ENCODE measurements around the gene CALCR. TPM values are rescaled to one million over a fixed set of nuclear protein-coding genes. Genes with fewer than 3 reads are reported as not detected.

Gene CALCR
- polyA plus RNA-seq, 2 of the 4 experiments (the other 2 are of a cell fraction), result 0.06 TPM; not detected in 1

GRCh38 chr7:93382362-93382761 is 192.2 kb downstream of the CALCR start:
- TF ChIP-seq, protein P1, sequence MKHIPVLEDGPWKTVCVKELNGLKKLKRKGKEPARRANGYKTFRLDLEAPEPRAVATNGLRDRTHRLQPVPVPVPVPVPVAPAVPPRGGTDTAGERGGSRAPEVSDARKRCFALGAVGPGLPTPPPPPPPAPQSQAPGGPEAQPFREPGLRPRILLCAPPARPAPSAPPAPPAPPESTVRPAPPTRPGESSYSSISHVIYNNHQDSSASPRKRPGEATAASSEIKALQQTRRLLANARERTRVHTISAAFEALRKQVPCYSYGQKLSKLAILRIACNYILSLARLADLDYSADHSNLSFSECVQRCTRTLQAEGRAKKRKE (CRISPR knock-in tag; IDR thresholded peaks at IDR 0.05; ENCODE audit: low read depth), result no peak
- TF ChIP-seq PHF8 (IDR thresholded peaks at IDR 0.05; ENCODE audit: borderline replicate concordance, low read depth) (no peak), NPAS2 (CRISPR knock-in tag; IDR thresholded peaks at IDR 0.05; ENCODE audit: borderline replicate concordance) (no peak), FOSB (CRISPR knock-in tag; IDR thresholded peaks at IDR 0.05) (no peak), FOSL2 (IDR thresholded peaks at IDR 0.05) (no peak), FOSL2 (CRISPR knock-in tag; IDR thresholded peaks at IDR 0.05) (no peak), NFE2L2 (conservative IDR thresholded peaks at IDR 0.05; ENCODE audit: low read length) (no peak), JUNB (IDR thresholded peaks at IDR 0.05) (no peak), KDM1A (IDR thresholded peaks at IDR 0.05; ENCODE audit: low read depth) (no peak), SMC3 (IDR thresholded peaks at IDR 0.05) (no peak)
- TF ChIP-seq, protein P2, sequence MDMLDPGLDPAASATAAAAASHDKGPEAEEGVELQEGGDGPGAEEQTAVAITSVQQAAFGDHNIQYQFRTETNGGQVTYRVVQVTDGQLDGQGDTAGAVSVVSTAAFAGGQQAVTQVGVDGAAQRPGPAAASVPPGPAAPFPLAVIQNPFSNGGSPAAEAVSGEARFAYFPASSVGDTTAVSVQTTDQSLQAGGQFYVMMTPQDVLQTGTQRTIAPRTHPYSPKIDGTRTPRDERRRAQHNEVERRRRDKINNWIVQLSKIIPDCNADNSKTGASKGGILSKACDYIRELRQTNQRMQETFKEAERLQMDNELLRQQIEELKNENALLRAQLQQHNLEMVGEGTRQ (IDR thresholded peaks at IDR 0.05), result no peak
- DNase-seq (ENCODE audit: low read depth in 1 of 2, low spot score in 1 of 2), result no peak
- POLR2A ChIA-PET, result no interaction called here
- CTCF ChIA-PET, result no interaction called here
- ATAC-seq, result no peak
- 53% methylated on average over 3 of the region's 3 CpGs for WGBS (ENCODE audit: missing lambda C conversion rate)
- Histone ChIP-seq H3K4me3 (no peak overlapping the region), H3K27ac (no peak overlapping the region), H3K4me2 (no peak overlapping the region), H3K9me3 (peaks cover 4% of the 10 kb centered on the region; the same call in 1 of the 3 replicates), H3K4me1 (no peaks in the 10 kb centered on the region)
- peak; percentile 97 for FAIRE-seq

- ChIA-PET POLR2A (no interaction called here), CTCF (no interaction called here)
- DNase-seq (ENCODE audit: low read depth in 1 of 2, low spot score in 1 of 2), result no peak
- Histone ChIP-seq H3K4me3 (no peak overlapping the region), H3K4me2 (no peak overlapping the region), H3K27ac (no peak overlapping the region), H3K4me1 (no peaks in the 10 kb centered on the region), H3K9me3 (peaks cover 4% of the 10 kb centered on the region; the same call in 1 of the 3 replicates)
- 21% methylated on average over 6 of the region's 6 CpGs for WGBS (ENCODE audit: missing lambda C conversion rate)
- TF ChIP-seq CBX8 (IDR thresholded peaks at IDR 0.05), result no peak
- no peak for TF ChIP-seq RAD21 (conservative IDR thresholded peaks at IDR 0.05 in 1 of 2, IDR thresholded peaks at IDR 0.05 in 1 of 2)
- no peak for TF ChIP-seq CHD2 (IDR thresholded peaks at IDR 0.05; ENCODE audit: low read length, partially characterized antibody)
- no peak for TF ChIP-seq ZNF302 (CRISPR knock-in tag; IDR thresholded peaks at IDR 0.05)
- no peak for TF ChIP-seq POLR2AphosphoS2 (conservative IDR thresholded peaks at IDR 0.05; ENCODE audit: low read length)
- no peak for TF ChIP-seq GATA3 (IDR thresholded peaks at IDR 0.05; ENCODE audit: borderline replicate concordance)
- TF ChIP-seq, protein P3, sequence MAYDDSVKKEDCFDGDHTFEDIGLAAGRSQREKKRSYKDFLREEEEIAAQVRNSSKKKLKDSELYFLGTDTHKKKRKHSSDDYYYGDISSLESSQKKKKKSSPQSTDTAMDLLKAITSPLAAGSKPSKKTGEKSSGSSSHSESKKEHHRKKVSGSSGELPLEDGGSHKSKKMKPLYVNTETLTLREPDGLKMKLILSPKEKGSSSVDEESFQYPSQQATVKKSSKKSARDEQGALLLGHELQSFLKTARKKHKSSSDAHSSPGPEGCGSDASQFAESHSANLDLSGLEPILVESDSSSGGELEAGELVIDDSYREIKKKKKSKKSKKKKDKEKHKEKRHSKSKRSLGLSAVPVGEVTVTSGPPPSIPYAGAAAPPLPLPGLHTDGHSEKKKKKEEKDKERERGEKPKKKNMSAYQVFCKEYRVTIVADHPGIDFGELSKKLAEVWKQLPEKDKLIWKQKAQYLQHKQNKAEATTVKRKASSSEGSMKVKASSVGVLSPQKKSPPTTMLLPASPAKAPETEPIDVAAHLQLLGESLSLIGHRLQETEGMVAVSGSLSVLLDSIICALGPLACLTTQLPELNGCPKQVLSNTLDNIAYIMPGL (CRISPR knock-in tag; IDR thresholded peaks at IDR 0.05; ENCODE audit: borderline replicate concordance), result no peak
- TF ChIP-seq EHF (CRISPR knock-in tag; IDR thresholded peaks at IDR 0.05), result no peak
- no peak for TF ChIP-seq SREBF2 (IDR thresholded peaks at IDR 0.05)
- TF ChIP-seq RARB (CRISPR knock-in tag; IDR thresholded peaks at IDR 0.05), result no peak
- no peak for TF ChIP-seq RCOR1 (IDR thresholded peaks at IDR 0.05; ENCODE audit: low read depth, low read length)
- no peak for TF ChIP-seq ZFP36 (IDR thresholded peaks at IDR 0.05; ENCODE audit: borderline replicate concordance, partially characterized antibody)
- TF ChIP-seq ZC3H11A (IDR thresholded peaks at IDR 0.05), result no peak
- no peak for TF ChIP-seq JUN (IDR thresholded peaks at IDR 0.05)
- FAIRE-seq, result no peak
- ATAC-seq, result no peak
Measured at GRCh38 chr7:93378131-93378760, 196.3 kb downstream of the CALCR start.
